Neural cell (in vitro differentiated cells): Measurements from ENCODE around the gene GATA1. TPM values are rescaled to one million over a fixed set of nuclear protein-coding genes. Genes with fewer than 3 reads are reported as not detected.

ENCODE experiments used
- H2AFZ ChIP-seq: fragments of 200-600, 300-800 bp; sonication (generic), shearing (Covaris generic); 2 replicates; pipeline ENCODE4 v1.6.0; 2014; ENCODE audit warnings: low read depth, mild to moderate bottlenecking, antibody characterized with exemption, low read length, moderate library complexity
- H3F3A ChIP-seq: fragments of 200-600 bp; shearing (Covaris generic); 2 replicates; pipeline ENCODE4 v1.6.1; 2016; ENCODE audit warnings: mild to moderate bottlenecking, moderate library complexity, mixed read lengths, antibody characterized with exemption, low read length; ENCODE audit not compliant: insufficient read depth, poor library complexity, severe bottlenecking
- H3K27ac ChIP-seq: fragments of 200-600, 300-800 bp; sonication (generic), shearing (Covaris generic); 2 replicates; pipeline ENCODE4 v1.5.1; 2014; ENCODE audit warnings: mild to moderate bottlenecking, low read length, moderate library complexity
- H3K27me3 ChIP-seq: fragments of 300-800, 200-600 bp; sonication (generic), shearing (Covaris generic); 2 replicates; pipeline ENCODE4 v1.6.0; 2014; ENCODE audit warnings: mild to moderate bottlenecking, low read depth, low read length, moderate library complexity; ENCODE audit not compliant: insufficient read depth
- H3K36me3 ChIP-seq: fragments of 300-800, 200-600 bp; sonication (generic), shearing (Covaris generic); 2 replicates; pipeline ENCODE4 v1.5.1; 2014; ENCODE audit warnings: mild to moderate bottlenecking, antibody characterized with exemption, low read length, moderate library complexity; ENCODE audit not compliant: insufficient read depth
- H3K4me2 ChIP-seq: fragments of 300-800, 200-600 bp; sonication (generic), shearing (Covaris generic); 2 replicates; pipeline ENCODE4 v1.6.0; 2014; ENCODE audit warnings: mild to moderate bottlenecking, low read length
- H3K4me3 ChIP-seq: fragments of 300-800, 200-600 bp; sonication (generic), shearing (Covaris generic); 2 replicates; pipeline ENCODE4 v1.5.1; 2014; ENCODE audit warnings: mild to moderate bottlenecking, low read length, moderate library complexity
- H3K79me2 ChIP-seq: fragments of 200-600 bp; shearing (Covaris generic); replicated peaks from 2 replicates; pipeline ENCODE4 v1.6.0; 2014; ENCODE audit warnings: mild to moderate bottlenecking, low read length, moderate library complexity; ENCODE audit not compliant: insufficient read depth
- H3K9ac ChIP-seq: fragments of 300-800, 200-600 bp; sonication (generic), shearing (Covaris generic); 2 replicates; pipeline ENCODE4 v1.6.1; 2016; ENCODE audit warnings: mild to moderate bottlenecking, low read length, mixed read lengths
- H3K9me2 ChIP-seq: fragments of 200-600 bp; shearing (Covaris generic); 2 replicates; pipeline ENCODE4 v1.6.1; 2016; ENCODE audit warnings: mild to moderate bottlenecking, low read length, mixed read lengths; ENCODE audit not compliant: insufficient read depth
- H3K9me3 ChIP-seq: fragments of 200-600, 300-800 bp; sonication (generic), shearing (Covaris generic); 2 replicates; pipeline ENCODE4 v1.6.1; 2016; ENCODE audit warnings: mild to moderate bottlenecking, mixed run types, low read length, moderate library complexity, mixed read lengths
- H4K20me1 ChIP-seq: fragments of 200-600 bp; shearing (Covaris generic); 2 replicates; pipeline ENCODE4 v1.6.1; 2016; ENCODE audit warnings: mild to moderate bottlenecking, mixed run types; ENCODE audit not compliant: insufficient read depth
- EP300 ChIP-seq: fragments of 450-650 bp; conservative IDR thresholded peaks from 2 replicates; pipeline ENCODE4 v1.6.1; 2014; ENCODE audit warnings: antibody characterized with exemption, mild to moderate bottlenecking, moderate library complexity; ENCODE audit not compliant: poor library complexity, severe bottlenecking
- EZH2 ChIP-seq: fragments of 200-600, 300-800 bp; shearing (Covaris generic), sonication (generic); IDR thresholded peaks from 2 replicates; pipeline ENCODE4 v1.6.1; 2014; ENCODE audit warnings: antibody characterized with exemption, low read length, borderline replicate concordance, mild to moderate bottlenecking; ENCODE audit not compliant: insufficient read depth, poor library complexity, severe bottlenecking
- MXI1 ChIP-seq: fragments of 450-650 bp; conservative IDR thresholded peaks from 2 replicates; pipeline ENCODE4 v1.6.1; 2014; ENCODE audit warnings: antibody characterized with exemption, mild to moderate bottlenecking; ENCODE audit not compliant: poor library complexity, severe bottlenecking
- POLR2AphosphoS5 ChIP-seq: IDR thresholded peaks from 2 replicates; pipeline ENCODE4 v1.6.1; 2012
- RAD21 ChIP-seq: fragments of 450-650 bp; conservative IDR thresholded peaks from 2 replicates; pipeline ENCODE4 v1.6.1; 2014; ENCODE audit warnings: antibody characterized with exemption, mild to moderate bottlenecking, moderate library complexity
- SMC3 ChIP-seq: fragments of 450-650 bp; conservative IDR thresholded peaks from 2 replicates; pipeline ENCODE4 v1.6.1; 2014; ENCODE audit warnings: antibody characterized with exemption, mild to moderate bottlenecking, moderate library complexity; ENCODE audit not compliant: poor library complexity
- TAF1 ChIP-seq: IDR thresholded peaks from 2 replicates; pipeline ENCODE4 v1.6.1; 2012; ENCODE audit warnings: low read depth
- polyA plus RNA-seq: library from polyadenylated mRNA; depleted of rRNA; stranded (reverse); fragments of >200 nt; gene quantifications from 2 replicates; pipeline ENCODE4 v1.2.3, GENCODE V29; 2014
- TF ChIP-seq, protein P1 (sequence below): IDR thresholded peaks from 2 replicates; pipeline ENCODE4 v1.6.1; 2012; ENCODE audit warnings: borderline replicate concordance
- TF ChIP-seq, protein P2 (sequence below): fragments of 450-650 bp; IDR thresholded peaks from 2 replicates; pipeline ENCODE4 v1.5.1; 2014; ENCODE audit warnings: antibody characterized with exemption, mild to moderate bottlenecking, moderate library complexity; ENCODE audit not compliant: poor library complexity, severe bottlenecking

Gene GATA1
- polyA plus RNA-seq, 1 donor from 2014 or later, result not detected

DNA sequence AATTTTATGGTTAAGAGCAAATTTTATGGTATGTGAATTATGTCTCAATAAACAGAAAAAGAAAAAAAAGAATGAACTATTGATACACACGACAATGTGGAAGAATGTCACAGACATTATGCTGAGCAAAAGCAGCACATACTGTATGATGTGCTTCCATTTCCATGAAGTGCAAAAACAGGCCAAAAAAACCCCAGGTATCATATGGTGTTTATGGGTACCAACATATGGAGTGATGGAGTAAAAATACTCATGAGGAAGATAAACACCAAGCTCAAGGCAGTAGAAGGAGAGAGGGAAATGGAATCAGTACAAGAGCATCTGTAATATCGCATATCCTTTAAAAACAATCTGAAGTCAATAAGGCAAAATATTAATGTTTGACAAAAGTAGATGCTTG, 4.2 kb upstream of the GATA1 start:
- Histone ChIP-seq H3K9me2 (no peaks in the 10 kb centered on the region), H3F3A (no peaks in the 10 kb centered on the region), H4K20me1 (no peaks in the 10 kb centered on the region), H3K27ac (no peak overlapping the region), H3K4me3 (no peak overlapping the region), H3K27me3 (no peaks in the 10 kb centered on the region), H3K9ac (no peak overlapping the region), H3K36me3 (no peaks in the 10 kb centered on the region), H2AFZ (no peak overlapping the region), H3K9me3 (no peaks in the 10 kb centered on the region), H3K4me2 (no peak overlapping the region), H3K79me2 (no peaks in the 10 kb centered on the region)
- TF ChIP-seq TAF1 (no peak), MXI1 (no peak), EP300 (no peak), EZH2 (no peak), SMC3 (no peak), POLR2AphosphoS5 (no peak), RAD21 (no peak)
- TF ChIP-seq, protein P1, sequence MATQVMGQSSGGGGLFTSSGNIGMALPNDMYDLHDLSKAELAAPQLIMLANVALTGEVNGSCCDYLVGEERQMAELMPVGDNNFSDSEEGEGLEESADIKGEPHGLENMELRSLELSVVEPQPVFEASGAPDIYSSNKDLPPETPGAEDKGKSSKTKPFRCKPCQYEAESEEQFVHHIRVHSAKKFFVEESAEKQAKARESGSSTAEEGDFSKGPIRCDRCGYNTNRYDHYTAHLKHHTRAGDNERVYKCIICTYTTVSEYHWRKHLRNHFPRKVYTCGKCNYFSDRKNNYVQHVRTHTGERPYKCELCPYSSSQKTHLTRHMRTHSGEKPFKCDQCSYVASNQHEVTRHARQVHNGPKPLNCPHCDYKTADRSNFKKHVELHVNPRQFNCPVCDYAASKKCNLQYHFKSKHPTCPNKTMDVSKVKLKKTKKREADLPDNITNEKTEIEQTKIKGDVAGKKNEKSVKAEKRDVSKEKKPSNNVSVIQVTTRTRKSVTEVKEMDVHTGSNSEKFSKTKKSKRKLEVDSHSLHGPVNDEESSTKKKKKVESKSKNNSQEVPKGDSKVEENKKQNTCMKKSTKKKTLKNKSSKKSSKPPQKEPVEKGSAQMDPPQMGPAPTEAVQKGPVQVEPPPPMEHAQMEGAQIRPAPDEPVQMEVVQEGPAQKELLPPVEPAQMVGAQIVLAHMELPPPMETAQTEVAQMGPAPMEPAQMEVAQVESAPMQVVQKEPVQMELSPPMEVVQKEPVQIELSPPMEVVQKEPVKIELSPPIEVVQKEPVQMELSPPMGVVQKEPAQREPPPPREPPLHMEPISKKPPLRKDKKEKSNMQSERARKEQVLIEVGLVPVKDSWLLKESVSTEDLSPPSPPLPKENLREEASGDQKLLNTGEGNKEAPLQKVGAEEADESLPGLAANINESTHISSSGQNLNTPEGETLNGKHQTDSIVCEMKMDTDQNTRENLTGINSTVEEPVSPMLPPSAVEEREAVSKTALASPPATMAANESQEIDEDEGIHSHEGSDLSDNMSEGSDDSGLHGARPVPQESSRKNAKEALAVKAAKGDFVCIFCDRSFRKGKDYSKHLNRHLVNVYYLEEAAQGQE, result no peak
- TF ChIP-seq, protein P2, sequence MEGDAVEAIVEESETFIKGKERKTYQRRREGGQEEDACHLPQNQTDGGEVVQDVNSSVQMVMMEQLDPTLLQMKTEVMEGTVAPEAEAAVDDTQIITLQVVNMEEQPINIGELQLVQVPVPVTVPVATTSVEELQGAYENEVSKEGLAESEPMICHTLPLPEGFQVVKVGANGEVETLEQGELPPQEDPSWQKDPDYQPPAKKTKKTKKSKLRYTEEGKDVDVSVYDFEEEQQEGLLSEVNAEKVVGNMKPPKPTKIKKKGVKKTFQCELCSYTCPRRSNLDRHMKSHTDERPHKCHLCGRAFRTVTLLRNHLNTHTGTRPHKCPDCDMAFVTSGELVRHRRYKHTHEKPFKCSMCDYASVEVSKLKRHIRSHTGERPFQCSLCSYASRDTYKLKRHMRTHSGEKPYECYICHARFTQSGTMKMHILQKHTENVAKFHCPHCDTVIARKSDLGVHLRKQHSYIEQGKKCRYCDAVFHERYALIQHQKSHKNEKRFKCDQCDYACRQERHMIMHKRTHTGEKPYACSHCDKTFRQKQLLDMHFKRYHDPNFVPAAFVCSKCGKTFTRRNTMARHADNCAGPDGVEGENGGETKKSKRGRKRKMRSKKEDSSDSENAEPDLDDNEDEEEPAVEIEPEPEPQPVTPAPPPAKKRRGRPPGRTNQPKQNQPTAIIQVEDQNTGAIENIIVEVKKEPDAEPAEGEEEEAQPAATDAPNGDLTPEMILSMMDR, result no peak

DNA sequence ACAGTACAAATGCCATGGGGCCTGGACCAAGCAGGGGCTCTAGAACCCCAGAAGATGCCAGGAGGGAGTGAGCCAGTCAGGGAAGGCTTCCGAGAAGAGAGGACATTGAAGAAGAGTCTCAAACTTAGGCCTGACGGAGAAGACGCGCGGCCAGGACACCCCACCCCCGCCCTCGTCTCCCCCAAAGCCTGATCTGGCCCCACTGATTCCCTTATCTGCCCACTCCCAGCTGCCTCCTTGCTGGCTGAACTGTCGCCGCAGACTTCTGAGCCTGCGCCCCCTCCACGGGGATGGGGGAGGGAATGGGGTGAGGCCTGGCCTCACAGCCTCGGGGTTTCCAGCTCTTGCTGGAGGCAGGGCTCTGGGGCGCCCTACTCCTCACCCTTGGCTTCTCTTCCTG, 3.6 kb upstream of the GATA1 start:
- Histone ChIP-seq H3K9ac (no peak overlapping the region), H4K20me1 (no peaks in the 10 kb centered on the region), H3F3A (no peaks in the 10 kb centered on the region), H3K27ac (no peak overlapping the region), H3K9me2 (no peaks in the 10 kb centered on the region), H2AFZ (no peak overlapping the region), H3K4me3 (no peak overlapping the region), H3K79me2 (no peaks in the 10 kb centered on the region), H3K4me2 (no peak overlapping the region), H3K9me3 (no peaks in the 10 kb centered on the region), H3K36me3 (no peaks in the 10 kb centered on the region), H3K27me3 (no peaks in the 10 kb centered on the region)
- no peak for TF ChIP-seq EP300
- no peak for TF ChIP-seq EZH2
- TF ChIP-seq, protein P2, result no peak
- TF ChIP-seq, protein P1, result no peak
- TF ChIP-seq POLR2AphosphoS5, result no peak
- no peak for TF ChIP-seq TAF1
- no peak for TF ChIP-seq SMC3
- TF ChIP-seq MXI1, result no peak
